Neural cell (in vitro differentiated cells): Measurements from ENCODE around the gene MYO1H. TPM values are rescaled to one million over a fixed set of nuclear protein-coding genes. Genes with fewer than 3 reads are reported as not detected.

Experiments used
- H2AFZ ChIP-seq: fragments of 200-600, 300-800 bp; sonication (generic), shearing (Covaris generic); 2 replicates; pipeline ENCODE4 v1.6.0; 2014; ENCODE audit warnings: low read depth, mild to moderate bottlenecking, antibody characterized with exemption, low read length, moderate library complexity
- H3F3A ChIP-seq: fragments of 200-600 bp; shearing (Covaris generic); 2 replicates; pipeline ENCODE4 v1.6.1; 2016; ENCODE audit warnings: mild to moderate bottlenecking, moderate library complexity, mixed read lengths, antibody characterized with exemption, low read length; ENCODE audit not compliant: insufficient read depth, poor library complexity, severe bottlenecking
- H3K27ac ChIP-seq: fragments of 200-600, 300-800 bp; sonication (generic), shearing (Covaris generic); 2 replicates; pipeline ENCODE4 v1.5.1; 2014; ENCODE audit warnings: mild to moderate bottlenecking, low read length, moderate library complexity
- H3K27me3 ChIP-seq: fragments of 300-800, 200-600 bp; sonication (generic), shearing (Covaris generic); 2 replicates; pipeline ENCODE4 v1.6.0; 2014; ENCODE audit warnings: mild to moderate bottlenecking, low read depth, low read length, moderate library complexity; ENCODE audit not compliant: insufficient read depth
- H3K36me3 ChIP-seq: fragments of 300-800, 200-600 bp; sonication (generic), shearing (Covaris generic); 2 replicates; pipeline ENCODE4 v1.5.1; 2014; ENCODE audit warnings: mild to moderate bottlenecking, antibody characterized with exemption, low read length, moderate library complexity; ENCODE audit not compliant: insufficient read depth
- H3K4me2 ChIP-seq: fragments of 300-800, 200-600 bp; sonication (generic), shearing (Covaris generic); 2 replicates; pipeline ENCODE4 v1.6.0; 2014; ENCODE audit warnings: mild to moderate bottlenecking, low read length
- H3K4me3 ChIP-seq: fragments of 300-800, 200-600 bp; sonication (generic), shearing (Covaris generic); 2 replicates; pipeline ENCODE4 v1.5.1; 2014; ENCODE audit warnings: mild to moderate bottlenecking, low read length, moderate library complexity
- H3K79me2 ChIP-seq: fragments of 200-600 bp; shearing (Covaris generic); replicated peaks from 2 replicates; pipeline ENCODE4 v1.6.0; 2014; ENCODE audit warnings: mild to moderate bottlenecking, low read length, moderate library complexity; ENCODE audit not compliant: insufficient read depth
- H3K9ac ChIP-seq: fragments of 300-800, 200-600 bp; sonication (generic), shearing (Covaris generic); 2 replicates; pipeline ENCODE4 v1.6.1; 2016; ENCODE audit warnings: mild to moderate bottlenecking, low read length, mixed read lengths
- H3K9me2 ChIP-seq: fragments of 200-600 bp; shearing (Covaris generic); 2 replicates; pipeline ENCODE4 v1.6.1; 2016; ENCODE audit warnings: mild to moderate bottlenecking, low read length, mixed read lengths; ENCODE audit not compliant: insufficient read depth
- H3K9me3 ChIP-seq: fragments of 200-600, 300-800 bp; sonication (generic), shearing (Covaris generic); 2 replicates; pipeline ENCODE4 v1.6.1; 2016; ENCODE audit warnings: mild to moderate bottlenecking, mixed run types, low read length, moderate library complexity, mixed read lengths
- H4K20me1 ChIP-seq: fragments of 200-600 bp; shearing (Covaris generic); 2 replicates; pipeline ENCODE4 v1.6.1; 2016; ENCODE audit warnings: mild to moderate bottlenecking, mixed run types; ENCODE audit not compliant: insufficient read depth
- CTCF ChIP-seq: fragments of 450-650 bp; IDR thresholded peaks from 2 replicates; pipeline ENCODE4 v1.5.1; 2014; ENCODE audit warnings: antibody characterized with exemption, mild to moderate bottlenecking, moderate library complexity; ENCODE audit not compliant: poor library complexity, severe bottlenecking
- EP300 ChIP-seq: fragments of 450-650 bp; conservative IDR thresholded peaks from 2 replicates; pipeline ENCODE4 v1.6.1; 2014; ENCODE audit warnings: antibody characterized with exemption, mild to moderate bottlenecking, moderate library complexity; ENCODE audit not compliant: poor library complexity, severe bottlenecking
- EZH2 ChIP-seq: fragments of 200-600, 300-800 bp; shearing (Covaris generic), sonication (generic); IDR thresholded peaks from 2 replicates; pipeline ENCODE4 v1.6.1; 2014; ENCODE audit warnings: antibody characterized with exemption, low read length, borderline replicate concordance, mild to moderate bottlenecking; ENCODE audit not compliant: insufficient read depth, poor library complexity, severe bottlenecking
- MXI1 ChIP-seq: fragments of 450-650 bp; conservative IDR thresholded peaks from 2 replicates; pipeline ENCODE4 v1.6.1; 2014; ENCODE audit warnings: antibody characterized with exemption, mild to moderate bottlenecking; ENCODE audit not compliant: poor library complexity, severe bottlenecking
- POLR2AphosphoS5 ChIP-seq: IDR thresholded peaks from 2 replicates; pipeline ENCODE4 v1.6.1; 2012
- RAD21 ChIP-seq: fragments of 450-650 bp; conservative IDR thresholded peaks from 2 replicates; pipeline ENCODE4 v1.6.1; 2014; ENCODE audit warnings: antibody characterized with exemption, mild to moderate bottlenecking, moderate library complexity
- REST ChIP-seq: IDR thresholded peaks from 2 replicates; pipeline ENCODE4 v1.6.1; 2012; ENCODE audit warnings: borderline replicate concordance
- SMC3 ChIP-seq: fragments of 450-650 bp; conservative IDR thresholded peaks from 2 replicates; pipeline ENCODE4 v1.6.1; 2014; ENCODE audit warnings: antibody characterized with exemption, mild to moderate bottlenecking, moderate library complexity; ENCODE audit not compliant: poor library complexity
- TAF1 ChIP-seq: IDR thresholded peaks from 2 replicates; pipeline ENCODE4 v1.6.1; 2012; ENCODE audit warnings: low read depth
- polyA plus RNA-seq: library from polyadenylated mRNA; depleted of rRNA; stranded (reverse); fragments of >200 nt; gene quantifications from 2 replicates; pipeline ENCODE4 v1.2.3, GENCODE V29; 2014

Gene MYO1H
- polyA plus RNA-seq, 1 donor from 2014 or later: 10.6 TPM

- H3K36me3 ChIP-seq: no peaks in the 10 kb centered on the region
- H2AFZ ChIP-seq: no peak overlapping the region
- no peaks in the 10 kb centered on the region for H3K9me2 ChIP-seq
- H3K27ac ChIP-seq: no peak overlapping the region
- no peak overlapping the region for H3K4me2 ChIP-seq
- no peaks in the 10 kb centered on the region for H3F3A ChIP-seq
- no peaks in the 10 kb centered on the region for H3K9me3 ChIP-seq
- no peak overlapping the region for H3K4me3 ChIP-seq
- no peak for TF ChIP-seq EP300
- TF ChIP-seq EZH2: no peak
- no peak for TF ChIP-seq POLR2AphosphoS5
- no peak for TF ChIP-seq MXI1
- TF ChIP-seq REST: no peak
- no peak for TF ChIP-seq SMC3
- TF ChIP-seq TAF1: no peak
- TF ChIP-seq CTCF: no peak
- TF ChIP-seq RAD21: no peak
- H3K27me3 ChIP-seq: no peaks in the 10 kb centered on the region
- no peaks in the 10 kb centered on the region for H4K20me1 ChIP-seq
- H3K9ac ChIP-seq: no peak overlapping the region
- H3K79me2 ChIP-seq: no peaks in the 10 kb centered on the region
Observed at GRCh38 chr12:109422251-109422650, 74.6 kb downstream of the MYO1H start.

GRCh38 chr12:109423392-109423791 lies 75.7 kb downstream of the MYO1H start:
- no peak overlapping the region for H3K4me2 ChIP-seq
- H3K9ac ChIP-seq: no peak overlapping the region
- H3K9me3 ChIP-seq: no peaks in the 10 kb centered on the region
- TF ChIP-seq TAF1 (no peak), REST (no peak)
- no peak overlapping the region for H2AFZ ChIP-seq
- H3K9me2 ChIP-seq: no peaks in the 10 kb centered on the region
- H4K20me1 ChIP-seq: no peaks in the 10 kb centered on the region
- H3K4me3 ChIP-seq: no peak overlapping the region
- H3F3A ChIP-seq: no peaks in the 10 kb centered on the region
- no peaks in the 10 kb centered on the region for H3K27me3 ChIP-seq
- no peaks in the 10 kb centered on the region for H3K79me2 ChIP-seq
- H3K36me3 ChIP-seq: no peaks in the 10 kb centered on the region
- H3K27ac ChIP-seq: no peak overlapping the region
